Epithelial cell of prostate (primary cell): Measurements from ENCODE around the gene GRM6.
A peak's percentile ranks its signal among the peaks of the same experiment; 100 is the strongest.

Experiments used
- DNase-seq: peaks from one replicate; pipeline ENCODE4 v3.0.0-alpha.2; 2011; ENCODE audit warnings: low read depth, low spot score
- H3K27ac ChIP-seq: fragments of 450-650 bp; 2 replicates; pipeline ENCODE4 v1.5.1; 2017; ENCODE audit warnings: mild to moderate bottlenecking

The GRM6 gene

DNA sequence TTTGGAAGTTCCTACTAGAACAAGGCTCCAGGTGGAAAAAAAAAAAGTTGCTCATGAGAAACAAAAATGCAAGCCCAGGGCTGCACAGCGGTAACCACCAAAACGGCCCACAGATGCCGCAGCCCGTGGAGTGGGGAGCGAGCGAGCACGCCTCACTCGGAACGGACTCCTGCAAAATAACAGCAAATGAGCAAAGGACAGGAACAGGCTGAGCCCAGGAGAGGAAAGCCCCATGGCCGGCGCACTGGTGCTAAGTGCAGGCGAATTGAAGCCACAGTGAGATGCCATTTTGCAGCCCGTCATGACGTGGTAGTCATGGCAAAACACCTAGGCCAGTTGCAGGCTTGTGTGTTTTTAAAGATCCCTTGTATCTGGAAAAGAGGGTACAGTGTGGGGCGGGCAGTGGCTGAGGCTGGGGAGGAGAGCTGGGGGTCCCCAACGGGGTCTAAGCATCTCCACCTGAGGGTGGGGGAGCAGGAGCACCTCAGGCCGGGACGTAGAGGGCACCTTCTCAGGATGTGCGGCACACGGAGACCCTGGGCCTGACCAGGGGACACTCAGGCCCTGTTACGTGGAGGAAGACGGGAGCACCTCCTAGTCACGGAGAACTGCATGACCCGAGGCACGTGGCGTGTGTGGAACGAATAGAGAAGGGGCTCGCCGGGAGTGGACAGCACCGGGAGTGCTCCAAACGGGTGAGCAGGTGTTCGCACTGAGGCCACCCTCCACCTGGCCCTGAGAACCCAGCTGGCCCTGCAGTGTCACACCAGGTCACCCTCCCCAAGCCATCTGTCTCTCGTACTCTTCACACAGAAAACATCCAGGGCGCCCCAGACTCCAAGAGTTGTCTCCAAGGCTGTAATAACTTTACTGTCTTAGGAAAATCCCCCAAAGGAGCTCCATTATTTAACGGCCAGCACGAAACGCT lies 10.7 kb downstream of the GRM6 start:
- H3K27ac ChIP-seq = no peak overlapping the region
- DNase-seq = no peak

DNA sequence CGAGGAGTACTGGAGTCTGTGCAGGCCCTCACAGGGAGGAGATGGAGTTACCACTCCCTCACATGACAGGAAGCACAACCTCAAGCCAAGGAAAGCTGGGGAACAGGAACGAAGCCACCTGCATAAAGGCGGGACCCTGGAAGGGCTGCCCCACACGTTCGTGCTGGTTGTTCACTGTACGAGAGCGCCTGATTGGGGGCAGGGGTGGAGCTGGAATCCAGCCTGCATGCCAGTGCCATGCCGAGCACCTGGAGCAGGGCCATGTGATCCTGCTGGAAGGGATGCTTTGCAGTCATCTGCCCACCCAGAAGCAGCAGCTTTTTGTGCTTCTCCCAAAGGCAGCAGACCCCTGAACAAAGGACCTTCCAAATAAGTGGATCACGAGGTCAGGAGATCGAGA lies 11.4 kb downstream of the GRM6 start:
- DNase-seq = no peak

DNA sequence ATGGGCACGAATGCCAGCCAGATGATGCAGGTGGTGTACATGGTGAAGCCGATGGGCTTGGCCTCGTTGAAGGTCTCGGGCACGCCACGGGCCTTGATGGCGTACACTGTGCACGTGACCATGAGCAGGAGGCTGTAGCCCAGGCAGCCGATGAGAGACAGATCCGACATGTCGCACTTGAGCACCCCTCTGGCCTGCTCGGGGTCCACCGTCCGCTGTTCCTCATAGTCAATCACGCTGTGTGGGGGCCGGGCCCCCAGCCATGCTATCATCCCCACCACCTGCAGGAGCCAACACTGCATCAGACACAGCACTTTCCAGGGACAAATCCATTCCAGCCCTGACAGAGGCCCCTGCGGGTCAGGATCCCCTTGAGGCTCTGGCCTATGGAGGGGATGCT lies 12.2 kb downstream of the GRM6 start:
- DNase-seq = no peak

More for the DNA sequence above, 11.4 kb downstream of the GRM6 start:
- no peak overlapping the region for H3K27ac ChIP-seq

DNA sequence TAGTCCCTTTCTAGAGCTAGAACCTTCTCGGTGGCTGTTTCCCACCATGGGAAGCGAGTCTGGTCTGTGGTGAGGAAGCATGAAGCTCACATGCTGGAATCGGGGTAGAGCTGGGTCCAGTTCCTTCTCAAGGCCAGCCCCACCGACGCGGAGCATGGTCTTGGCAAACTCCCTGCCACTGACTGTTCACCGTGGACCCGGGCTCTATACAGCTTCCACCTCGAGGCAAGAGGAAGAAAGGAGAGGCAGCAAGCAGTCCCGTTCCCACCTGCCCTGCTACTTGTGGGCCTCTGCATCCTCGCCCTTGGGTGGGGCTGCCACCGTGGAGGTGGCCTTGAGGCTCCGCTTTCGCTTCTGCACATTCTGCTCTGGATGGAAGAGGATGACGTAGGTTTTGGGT lies 13.7 kb downstream of the GRM6 start:
- no peak overlapping the region for H3K27ac ChIP-seq
- no peak for DNase-seq

More for the DNA sequence above, 12.2 kb downstream of the GRM6 start:
- no peak overlapping the region for H3K27ac ChIP-seq

DNA sequence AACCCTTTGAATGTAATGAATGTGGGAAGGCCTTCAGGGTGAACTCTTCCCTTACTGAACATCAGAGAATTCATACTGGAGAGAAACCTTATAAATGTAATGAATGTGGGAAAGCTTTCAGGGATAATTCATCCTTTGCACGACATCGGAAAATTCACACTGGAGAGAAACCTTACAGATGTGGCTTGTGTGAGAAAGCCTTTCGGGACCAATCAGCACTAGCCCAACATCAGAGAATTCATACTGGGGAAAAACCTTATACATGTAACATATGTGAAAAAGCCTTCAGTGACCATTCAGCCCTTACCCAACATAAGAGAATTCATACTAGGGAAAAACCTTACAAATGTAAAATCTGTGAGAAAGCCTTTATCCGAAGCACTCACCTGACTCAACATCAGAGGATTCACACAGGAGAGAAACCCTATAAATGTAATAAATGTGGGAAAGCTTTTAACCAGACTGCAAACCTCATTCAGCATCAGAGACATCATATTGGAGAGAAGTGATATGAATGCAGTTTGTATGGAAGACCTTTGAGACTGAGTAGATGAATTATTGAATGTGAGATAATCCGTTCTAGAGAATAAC lies 29.6 kb downstream of the GRM6 start:
- DNase-seq = no peak
- H3K27ac ChIP-seq = no peak overlapping the region

DNA sequence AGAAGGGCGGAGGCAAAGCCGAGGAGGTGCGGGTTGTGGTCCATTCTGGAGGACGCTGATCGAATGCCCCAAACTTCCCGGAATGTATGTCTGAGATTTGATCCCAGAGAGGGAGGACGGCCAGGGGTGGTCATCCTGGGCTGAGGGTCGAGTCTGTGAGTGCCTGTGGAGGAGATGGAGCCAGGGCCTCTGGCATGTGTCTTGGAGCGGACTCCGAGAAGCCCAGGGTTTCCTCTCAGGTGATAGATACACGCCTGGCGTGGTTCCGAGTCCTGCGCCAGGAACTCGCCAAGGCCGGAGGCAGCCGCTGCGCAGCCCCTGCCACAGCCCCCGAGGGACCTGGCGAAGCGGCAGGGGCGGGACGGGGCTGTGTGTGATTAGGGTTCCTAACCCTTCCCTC lies 53.8 kb downstream of the GRM6 start:
- no peak overlapping the region for H3K27ac ChIP-seq
- no peak for DNase-seq

DNA sequence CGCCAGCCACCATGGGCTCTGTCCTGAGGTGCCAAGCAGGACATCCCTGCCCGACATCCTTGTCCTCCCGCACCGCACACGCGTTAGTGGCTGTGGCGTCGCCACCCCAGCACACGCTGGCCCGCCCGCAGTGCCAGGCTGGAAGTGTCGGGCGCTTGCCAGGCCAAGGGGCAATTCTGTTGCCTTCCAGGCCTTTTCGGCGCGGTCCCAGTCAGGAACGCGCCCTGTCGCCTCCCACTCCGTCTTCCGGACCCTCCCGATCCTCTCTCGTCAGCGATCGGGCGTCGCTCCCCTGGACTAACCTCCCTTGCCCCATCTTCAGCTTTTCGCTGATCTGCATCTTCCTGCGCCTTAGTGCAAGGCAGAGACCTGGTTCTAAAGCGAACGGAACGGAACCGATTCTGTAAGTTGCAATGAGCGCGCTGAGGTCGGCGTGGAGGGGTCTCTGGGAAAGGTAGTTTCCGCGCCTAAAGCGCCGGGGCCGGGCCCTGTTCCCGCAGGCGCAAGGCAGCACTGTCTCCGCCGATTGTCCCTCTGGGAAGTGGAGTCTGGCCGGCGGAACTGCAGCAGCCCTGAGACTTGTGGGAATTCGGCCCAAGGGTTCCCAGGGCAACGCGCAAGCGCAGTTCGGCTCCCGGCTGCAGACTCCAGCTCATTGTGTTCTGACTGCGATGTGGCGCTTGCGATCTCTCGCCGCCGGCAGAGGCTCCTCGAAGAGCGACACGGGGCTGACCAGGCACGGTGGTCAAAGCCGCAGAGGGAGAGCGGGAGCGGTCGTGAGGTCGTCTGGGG lies 54.4 kb downstream of the GRM6 start, which contains the start of gene ZNF454:
Gene ZNF454, plus strand, starts transcription at position 630 of the 792 bp plus-strand sequence. CDS start 1,594 bp downstream, outside the sequence.
- DNase-seq = peak; percentile 64
- H3K27ac ChIP-seq = no peak within 1 kb of the TSS

DNA sequence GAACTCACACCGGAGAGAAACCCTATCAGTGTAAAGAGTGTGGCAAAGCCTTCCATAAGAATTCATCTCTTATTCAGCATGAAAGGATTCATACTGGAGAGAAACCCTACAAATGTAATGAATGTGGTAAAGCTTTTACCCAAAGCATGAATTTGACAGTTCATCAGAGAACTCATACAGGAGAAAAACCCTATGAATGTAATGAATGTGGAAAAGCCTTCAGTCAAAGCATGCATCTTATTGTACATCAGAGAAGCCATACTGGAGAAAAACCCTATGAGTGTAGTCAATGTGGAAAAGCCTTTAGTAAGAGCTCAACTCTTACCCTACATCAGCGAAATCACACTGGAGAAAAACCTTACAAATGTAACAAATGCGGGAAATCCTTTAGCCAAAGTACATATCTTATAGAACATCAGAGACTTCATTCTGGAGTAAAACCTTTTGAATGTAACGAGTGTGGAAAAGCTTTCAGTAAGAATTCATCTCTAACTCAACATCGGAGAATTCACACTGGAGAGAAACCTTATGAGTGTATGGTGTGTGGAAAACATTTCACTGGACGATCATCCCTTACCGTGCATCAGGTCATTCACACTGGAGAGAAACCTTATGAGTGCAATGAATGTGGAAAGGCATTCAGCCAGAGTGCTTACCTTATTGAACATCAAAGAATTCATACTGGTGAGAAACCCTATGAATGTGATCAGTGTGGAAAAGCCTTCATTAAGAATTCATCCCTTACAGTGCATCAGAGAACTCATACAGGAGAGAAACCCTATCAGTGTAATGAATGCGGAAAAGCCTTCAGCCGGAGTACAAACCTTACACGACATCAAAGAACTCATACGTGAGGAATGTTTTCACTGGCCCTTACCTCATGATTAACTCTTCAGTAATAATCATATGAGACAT lies 63.0 kb downstream of the GRM6 start:
- H3K27ac ChIP-seq = no peak overlapping the region
- DNase-seq = no peak
